HepG2 (cell line): Measurements from ENCODE around the gene XRN1. TPM values are rescaled to one million over a fixed set of nuclear protein-coding genes. Genes with fewer than 3 reads are reported as not detected.

ENCODE experiments used
- ATF1 ChIP-seq: IDR thresholded peaks from 2 replicates; pipeline ENCODE4 v1.6.1; 2016; ENCODE audit warnings: mild to moderate bottlenecking, control low read depth
- EHMT2 ChIP-seq: fragments of 200-600 bp; sonication (generic); IDR thresholded peaks from 2 replicates; pipeline ENCODE4 v1.7.0; 2017; ENCODE audit warnings: antibody characterized with exemption, low read depth, low read length, borderline replicate concordance
- ELF3 ChIP-seq: IDR thresholded peaks from 2 replicates; pipeline ENCODE4 v1.6.1; 2016; ENCODE audit warnings: missing genetic modification reagents, missing compliant biosample characterization
- HMG20A ChIP-seq: IDR thresholded peaks from 2 replicates; pipeline ENCODE4 v1.6.1; 2016; ENCODE audit warnings: borderline replicate concordance
- JUN ChIP-seq: sonication (generic); formaldehyde crosslinking; IDR thresholded peaks from 2 replicates; pipeline ENCODE4 v1.4.0; 2020; ENCODE audit warnings: mild to moderate bottlenecking, missing genetic modification reagents
- KAT2B ChIP-seq: fragments of 150-350 bp; IDR thresholded peaks from 2 replicates; pipeline ENCODE4 v1.6.1; 2014; ENCODE audit warnings: low read depth, low read length, borderline replicate concordance
- KDM6A ChIP-seq: IDR thresholded peaks from 2 replicates; pipeline ENCODE4 v1.6.1; 2016; ENCODE audit warnings: low read depth
- KMT2B ChIP-seq: IDR thresholded peaks from 2 replicates; pipeline ENCODE4 v1.6.1; 2016; ENCODE audit warnings: missing genetic modification reagents, missing compliant biosample characterization
- MEF2D ChIP-seq: sonication (generic); formaldehyde crosslinking; IDR thresholded peaks from 2 replicates; pipeline ENCODE4 v1.5.1; 2020; ENCODE audit warnings: mild to moderate bottlenecking, missing genetic modification reagents
- MIER3 ChIP-seq: IDR thresholded peaks from 2 replicates; pipeline ENCODE4 v1.6.1; 2016; ENCODE audit warnings: missing compliant biosample characterization, borderline replicate concordance
- PLRG1 ChIP-seq: fragments of 450-650 bp; conservative IDR thresholded peaks from 2 replicates; pipeline ENCODE4 v1.6.1; 2016
- RNF2 ChIP-seq: fragments of 450-650 bp; conservative IDR thresholded peaks from 2 replicates; pipeline ENCODE4 v1.6.1; 2016; ENCODE audit warnings: low read depth
- SMAD9 ChIP-seq: sonication (generic); formaldehyde crosslinking; IDR thresholded peaks from 2 replicates; pipeline ENCODE4 v1.5.1; 2020; ENCODE audit warnings: mild to moderate bottlenecking, missing genetic modification reagents
- SP2 ChIP-seq: sonication (generic); formaldehyde crosslinking; IDR thresholded peaks from 2 replicates; pipeline ENCODE4 v1.5.1; 2020; ENCODE audit warnings: mild to moderate bottlenecking, missing genetic modification reagents
- SRY ChIP-seq: sonication (generic); formaldehyde crosslinking; IDR thresholded peaks from 2 replicates; pipeline ENCODE4 v1.8.0; 2022; ENCODE audit warnings: mild to moderate bottlenecking, missing genetic modification reagents
- ZBTB1 ChIP-seq: sonication (generic); formaldehyde crosslinking; IDR thresholded peaks from 2 replicates; pipeline ENCODE4 v1.4.0; 2020; ENCODE audit warnings: missing genetic modification reagents, borderline replicate concordance
- ZEB1 ChIP-seq: IDR thresholded peaks from 2 replicates; pipeline ENCODE4 v1.6.1; 2012; ENCODE audit warnings: mild to moderate bottlenecking, low read depth, inconsistent platforms; ENCODE audit not compliant: insufficient replicate concordance
- ZNF33B ChIP-seq: sonication (generic); formaldehyde crosslinking; IDR thresholded peaks from 2 replicates; pipeline ENCODE4 v1.5.1; 2020; ENCODE audit warnings: mild to moderate bottlenecking, missing genetic modification reagents
- ZNF430 ChIP-seq: sonication (generic); formaldehyde crosslinking; IDR thresholded peaks from 2 replicates; pipeline ENCODE4 v1.9.0; 2021; ENCODE audit warnings: mild to moderate bottlenecking, missing genetic modification reagents
- ZNF543 ChIP-seq: sonication (generic); formaldehyde crosslinking; IDR thresholded peaks from 2 replicates; pipeline ENCODE4 v1.4.0; 2020; ENCODE audit warnings: mild to moderate bottlenecking, missing genetic modification reagents
- ZNF577 ChIP-seq: sonication (generic); formaldehyde crosslinking; IDR thresholded peaks from 2 replicates; pipeline ENCODE4 v1.4.0; 2020; ENCODE audit warnings: mild to moderate bottlenecking, low read depth, missing genetic modification reagents, borderline replicate concordance
- ZNF589 ChIP-seq: sonication (generic); formaldehyde crosslinking; conservative IDR thresholded peaks from 2 replicates; pipeline ENCODE4 v1.8.0; 2022; ENCODE audit warnings: mild to moderate bottlenecking, moderate library complexity, missing genetic modification reagents
- ZNF652 ChIP-seq: IDR thresholded peaks from 2 replicates; pipeline ENCODE4 v1.6.1; 2016; ENCODE audit warnings: low read depth, borderline replicate concordance
- ZNF83 ChIP-seq: sonication (generic); formaldehyde crosslinking; IDR thresholded peaks from 2 replicates; pipeline ENCODE4 v1.4.0; 2020; ENCODE audit warnings: missing genetic modification reagents, mild to moderate bottlenecking, borderline replicate concordance
- polyA plus RNA-seq, 8 experiments: library from polyadenylated mRNA; depleted of rRNA in 3 of 8; stranded (reverse) in 7 of 8; unstranded in 1 of 8; fragments of >200 nt; fragmentation: Illumina TruSeq in 4 of 8; extraction: Trizol in 4 of 8; gene quantifications; 2 replicates each; pipeline versions ENCODE4 v1.2.1 to v1.2.3, GENCODE V29; 2011 to 2016; ENCODE audit warnings: low read depth in 4 of 8, missing spikeins in 1 of 8, mixed read lengths in 1 of 8; ENCODE audit not compliant: insufficient read depth in 1 of 8
- total RNA-seq, 5 experiments: library from RNA; depleted of rRNA; stranded (reverse); fragments of >200 nt; fragmentation: Illumina TruSeq; extraction: Trizol; gene quantifications; 2 replicates each; pipeline ENCODE4 v1.2.3, GENCODE V29; 2016; ENCODE audit warnings: low read depth in 1 of 5
- TF ChIP-seq, protein P1 (sequence below): sonication (generic); formaldehyde crosslinking; IDR thresholded peaks from 2 replicates; pipeline ENCODE4 v1.8.0; 2022; ENCODE audit warnings: mild to moderate bottlenecking, missing genetic modification reagents
- TF ChIP-seq, protein P2 (sequence below): sonication (generic); formaldehyde crosslinking; IDR thresholded peaks from 2 replicates; pipeline ENCODE4 v1.5.0; 2020; ENCODE audit warnings: missing genetic modification reagents, mild to moderate bottlenecking, borderline replicate concordance
- TF ChIP-seq, protein P3 (sequence below): sonication (generic); formaldehyde crosslinking; IDR thresholded peaks from 2 replicates; pipeline ENCODE4 v1.4.0; 2020; ENCODE audit warnings: missing genetic modification reagents

XRN1 gene
- total and polyA plus RNA-seq, 2 of the 13 experiments (the other 11 are each of a cell fraction or from before 2014, with no cell fraction given) = 13.2 to 13.3 TPM

DNA sequence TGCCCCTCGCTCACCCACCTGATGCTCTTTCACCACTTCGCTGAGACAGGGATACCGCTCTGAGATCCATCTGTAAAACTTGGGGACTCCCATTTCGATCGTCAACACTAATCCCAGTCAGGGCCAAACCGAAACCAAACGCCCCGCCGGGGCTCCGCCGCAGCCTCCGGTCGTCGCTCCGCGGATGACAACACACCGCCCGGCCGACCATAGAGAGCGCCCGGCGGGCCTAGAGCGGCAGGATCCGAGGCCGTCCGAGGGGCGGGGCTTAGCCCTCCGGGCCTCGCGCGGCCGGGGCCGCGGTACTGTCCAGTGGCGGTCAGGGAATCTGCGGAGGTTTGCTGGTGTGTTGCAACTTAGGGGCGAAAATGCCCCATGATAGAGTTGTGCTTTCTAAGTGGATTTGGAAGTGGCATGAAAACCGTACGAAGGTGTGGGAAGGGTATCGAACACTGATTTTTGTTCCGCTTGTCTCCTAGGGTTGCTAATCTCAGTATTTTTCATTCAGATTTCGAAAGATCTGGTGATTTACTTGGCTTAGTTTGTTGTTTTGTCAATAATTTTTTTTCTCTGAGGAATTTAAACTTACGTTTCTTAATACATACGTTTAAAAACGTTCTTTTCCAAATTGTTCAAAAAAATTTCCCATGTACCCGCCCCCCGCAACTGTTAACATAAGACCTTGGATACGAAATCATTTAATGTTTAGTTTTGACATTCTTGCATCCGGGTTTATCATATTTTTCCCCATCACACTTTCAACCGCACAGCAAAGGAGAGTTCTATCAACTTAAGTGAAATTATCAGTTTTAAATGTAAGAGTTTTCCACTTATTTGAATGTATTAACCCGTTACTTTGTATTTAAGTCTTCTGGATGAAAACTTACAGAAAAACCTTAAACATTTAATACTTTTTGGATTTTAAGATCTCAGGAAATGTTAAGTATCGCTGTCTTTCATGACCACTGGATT, at the start of gene XRN1 (continued):
- no peak for TF ChIP-seq ZNF577 (CRISPR knock-in tag)
- TF ChIP-seq ZNF430 = 0 out of 2 replicates have a peak, but pooled peaks have one; percentile 30
- TF ChIP-seq ATF1 (CRISPR knock-in tag) = peak; percentile 91
- peak; percentile 52; the same call in 1 of the 2 replicates for TF ChIP-seq ELF3 (CRISPR knock-in tag)
- no peak for TF ChIP-seq RNF2
- TF ChIP-seq, protein P1, sequence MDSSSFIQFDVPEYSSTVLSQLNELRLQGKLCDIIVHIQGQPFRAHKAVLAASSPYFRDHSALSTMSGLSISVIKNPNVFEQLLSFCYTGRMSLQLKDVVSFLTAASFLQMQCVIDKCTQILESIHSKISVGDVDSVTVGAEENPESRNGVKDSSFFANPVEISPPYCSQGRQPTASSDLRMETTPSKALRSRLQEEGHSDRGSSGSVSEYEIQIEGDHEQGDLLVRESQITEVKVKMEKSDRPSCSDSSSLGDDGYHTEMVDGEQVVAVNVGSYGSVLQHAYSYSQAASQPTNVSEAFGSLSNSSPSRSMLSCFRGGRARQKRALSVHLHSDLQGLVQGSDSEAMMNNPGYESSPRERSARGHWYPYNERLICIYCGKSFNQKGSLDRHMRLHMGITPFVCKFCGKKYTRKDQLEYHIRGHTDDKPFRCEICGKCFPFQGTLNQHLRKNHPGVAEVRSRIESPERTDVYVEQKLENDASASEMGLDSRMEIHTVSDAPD (CRISPR knock-in tag) = no peak
- peak; percentile 61; the same call in 1 of the 2 replicates for TF ChIP-seq MIER3
- no peak for TF ChIP-seq ZNF589
- TF ChIP-seq ZNF83 (CRISPR knock-in tag) = no peak
- TF ChIP-seq ZNF33B (CRISPR knock-in tag) = peak; percentile 81; the same call in 1 of the 2 replicates
- no peak for TF ChIP-seq KAT2B
- TF ChIP-seq EHMT2 = no peak
- no peak for TF ChIP-seq MEF2D
- TF ChIP-seq SP2 (CRISPR knock-in tag) = no peak
- no peak for TF ChIP-seq PLRG1
- no peak for TF ChIP-seq HMG20A (CRISPR knock-in tag)
- no peak for TF ChIP-seq SRY (CRISPR knock-in tag)
- TF ChIP-seq, protein P2, sequence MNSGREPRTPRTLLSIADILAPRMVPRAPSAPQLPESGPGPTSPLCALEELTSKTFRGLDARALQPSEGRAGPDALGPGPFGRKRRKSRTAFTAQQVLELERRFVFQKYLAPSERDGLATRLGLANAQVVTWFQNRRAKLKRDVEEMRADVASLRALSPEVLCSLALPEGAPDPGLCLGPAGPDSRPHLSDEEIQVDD (CRISPR knock-in tag) = no peak
- TF ChIP-seq ZBTB1 (CRISPR knock-in tag) = no peak
- TF ChIP-seq KDM6A (CRISPR knock-in tag) = no peak
- TF ChIP-seq ZNF652 = no peak
- TF ChIP-seq, protein P3, sequence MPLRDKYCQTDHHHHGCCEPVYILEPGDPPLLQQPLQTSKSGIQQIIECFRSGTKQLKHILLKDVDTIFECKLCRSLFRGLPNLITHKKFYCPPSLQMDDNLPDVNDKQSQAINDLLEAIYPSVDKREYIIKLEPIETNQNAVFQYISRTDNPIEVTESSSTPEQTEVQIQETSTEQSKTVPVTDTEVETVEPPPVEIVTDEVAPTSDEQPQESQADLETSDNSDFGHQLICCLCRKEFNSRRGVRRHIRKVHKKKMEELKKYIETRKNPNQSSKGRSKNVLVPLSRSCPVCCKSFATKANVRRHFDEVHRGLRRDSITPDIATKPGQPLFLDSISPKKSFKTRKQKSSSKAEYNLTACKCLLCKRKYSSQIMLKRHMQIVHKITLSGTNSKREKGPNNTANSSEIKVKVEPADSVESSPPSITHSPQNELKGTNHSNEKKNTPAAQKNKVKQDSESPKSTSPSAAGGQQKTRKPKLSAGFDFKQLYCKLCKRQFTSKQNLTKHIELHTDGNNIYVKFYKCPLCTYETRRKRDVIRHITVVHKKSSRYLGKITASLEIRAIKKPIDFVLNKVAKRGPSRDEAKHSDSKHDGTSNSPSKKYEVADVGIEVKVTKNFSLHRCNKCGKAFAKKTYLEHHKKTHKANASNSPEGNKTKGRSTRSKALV (CRISPR knock-in tag) = no peak
- TF ChIP-seq ZNF543 = no peak
- TF ChIP-seq KMT2B = peak; percentile 100
- no peak for TF ChIP-seq SMAD9 (CRISPR knock-in tag)
- TF ChIP-seq JUN (CRISPR knock-in tag) = peak; percentile 23; the same call in 1 of the 2 replicates
- no peak for TF ChIP-seq ZEB1
